Breast epithelium (tissue), 3 donors: ENCODE results near the gene PDE4D.
"Not testable (repeated sequence)": the region's sequence is repeated elsewhere in the genome, so short reads cannot be mapped to it uniquely, and the experiment has no call there.

Experiments used
- CTCF ChIP-seq, 3 donors: fragments of 450-650 bp; IDR thresholded peaks; one replicate each; pipeline ENCODE4 v1.5.1; 2016 to 2017; ENCODE audit warnings: antibody characterized with exemption in 3 of 3, mild to moderate bottlenecking in 3 of 3, moderate library complexity in 3 of 3
- POLR2A ChIP-seq: fragments of 450-650 bp; IDR thresholded peaks from one replicate; pipeline ENCODE4 v1.6.1; 2016; ENCODE audit warnings: antibody characterized with exemption, mild to moderate bottlenecking, moderate library complexity
- POLR2AphosphoS5 ChIP-seq, 3 donors: sonication (generic); formaldehyde crosslinking; IDR thresholded peaks; one replicate each; pipeline ENCODE4 v1.6.1; 2017; ENCODE audit warnings: antibody characterized with exemption in 3 of 3

DNA sequence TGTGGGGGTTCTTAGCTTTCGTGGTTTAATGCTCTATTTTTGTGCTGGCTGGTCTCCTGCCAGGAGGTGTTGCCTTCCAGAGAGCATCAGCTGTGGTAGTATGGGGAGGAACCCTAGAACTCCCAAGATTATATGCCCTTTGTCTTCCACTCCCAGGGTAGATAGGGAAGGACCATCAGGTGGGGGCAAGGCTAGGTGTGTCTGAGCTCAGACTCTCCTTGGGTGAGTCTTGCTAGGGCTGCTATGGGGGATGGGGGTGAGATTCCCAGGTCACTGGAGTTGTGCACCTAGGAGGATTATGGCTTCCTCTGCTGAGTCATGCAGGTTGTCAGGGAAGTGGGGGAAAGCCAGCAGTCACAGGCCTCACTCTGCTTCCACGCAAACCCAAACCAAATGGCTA, 584.8 kb downstream of the PDE4D start:
- TF ChIP-seq CTCF (IDR thresholded peaks at IDR 0.05); POLR2A; POLR2AphosphoS5 (IDR thresholded peaks at IDR 0.05): not testable (repeated sequence)
